ENCODE measurements around the gene APC.
A peak's percentile ranks its signal among the peaks of the same experiment; 100 is the strongest.

APC gene

GRCh38 chr5:112784726-112785125 lies 47.0 kb downstream of the APC start:
- DNase-seq (ENCODE audit: low spot score): no peak

- no peak for DNase-seq (ENCODE audit: low spot score)
These were observed 49.6 kb downstream of the APC start for GRCh38 chr5:112787261-112787660.

- no peak for DNase-seq (ENCODE audit: low spot score)
These were observed 50.2 kb downstream of the APC start for GRCh38 chr5:112787896-112788295.

GRCh38 chr5:112793201-112793600 lies 55.5 kb downstream of the APC start:
- no peak for DNase-seq (ENCODE audit: low spot score)

GRCh38 chr5:112794410-112794809 lies 56.7 kb downstream of the APC start:
- no peak for DNase-seq (ENCODE audit: low spot score)

- DNase-seq (ENCODE audit: low spot score): no peak
These were observed 57.7 kb downstream of the APC start for GRCh38 chr5:112795342-112795741.

- no peak for DNase-seq (ENCODE audit: low spot score)
These were observed 58.4 kb downstream of the APC start for GRCh38 chr5:112795944-112796678.

- no peak for DNase-seq (ENCODE audit: low spot score)
These were observed 62.0 kb downstream of the APC start for GRCh38 chr5:112799661-112800060.

- no peak for DNase-seq (ENCODE audit: low spot score)
These were observed 63.2 kb downstream of the APC start for GRCh38 chr5:112800891-112801290.

GRCh38 chr5:112811023-112811422 lies 73.3 kb downstream of the APC start:
- DNase-seq (ENCODE audit: low spot score): no peak

GRCh38 chr5:112812549-112812948 lies 74.9 kb downstream of the APC start:
- DNase-seq (ENCODE audit: low spot score): no peak

- no peak for DNase-seq (ENCODE audit: low spot score)
These were observed 82.6 kb downstream of the APC start for GRCh38 chr5:112820246-112820645.

GRCh38 chr5:112822456-112822855 lies 84.8 kb downstream of the APC start:
- DNase-seq (ENCODE audit: low spot score): no peak

GRCh38 chr5:112823181-112823580 lies 85.5 kb downstream of the APC start:
- no peak for DNase-seq (ENCODE audit: low spot score)

- no peak for DNase-seq (ENCODE audit: low spot score)
These were observed 86.0 kb downstream of the APC start for GRCh38 chr5:112823656-112824055.

- no peak for DNase-seq (ENCODE audit: low spot score)
These were observed 86.5 kb downstream of the APC start for GRCh38 chr5:112824197-112824596.

GRCh38 chr5:112830378-112830777 lies 92.7 kb downstream of the APC start:
- no peak for DNase-seq (ENCODE audit: low spot score)

GRCh38 chr5:112833971-112834370 lies 96.3 kb downstream of the APC start:
- DNase-seq (ENCODE audit: low spot score): no peak

- no peak for DNase-seq (ENCODE audit: low spot score)
These were observed 106.8 kb downstream of the APC start for GRCh38 chr5:112844489-112844888.

GRCh38 chr5:112846556-112846955 lies 108.9 kb downstream of the APC start:
- DNase-seq (ENCODE audit: low spot score): no peak

GRCh38 chr5:112847306-112847705 lies 109.6 kb downstream of the APC start:
- no peak for DNase-seq (ENCODE audit: low spot score)

GRCh38 chr5:112848116-112848811 lies 110.6 kb downstream of the APC start:
- DNase-seq (ENCODE audit: low spot score): peak; percentile 66

GRCh38 chr5:112849912-112850311 lies 112.2 kb downstream of the APC start:
- no peak for DNase-seq (ENCODE audit: low spot score)

GRCh38 chr5:112854651-112855050 lies 117.0 kb downstream of the APC start:
- DNase-seq (ENCODE audit: low spot score): no peak

All from CD4-positive, alpha-beta T cell treated with Interleukin-15 for 4 hours (primary cell).